ENCODE results near the gene FNIP1. TPM values are rescaled to one million over a fixed set of nuclear protein-coding genes. Genes with fewer than 3 reads are reported as not detected.

FNIP1 gene
- total and polyA plus RNA-seq, 9 of the 15 experiments (the other 6 are each of a cell fraction or from before 2014, with no cell fraction given) = 5.0 to 32.8 (median 18.4) TPM

DNA sequence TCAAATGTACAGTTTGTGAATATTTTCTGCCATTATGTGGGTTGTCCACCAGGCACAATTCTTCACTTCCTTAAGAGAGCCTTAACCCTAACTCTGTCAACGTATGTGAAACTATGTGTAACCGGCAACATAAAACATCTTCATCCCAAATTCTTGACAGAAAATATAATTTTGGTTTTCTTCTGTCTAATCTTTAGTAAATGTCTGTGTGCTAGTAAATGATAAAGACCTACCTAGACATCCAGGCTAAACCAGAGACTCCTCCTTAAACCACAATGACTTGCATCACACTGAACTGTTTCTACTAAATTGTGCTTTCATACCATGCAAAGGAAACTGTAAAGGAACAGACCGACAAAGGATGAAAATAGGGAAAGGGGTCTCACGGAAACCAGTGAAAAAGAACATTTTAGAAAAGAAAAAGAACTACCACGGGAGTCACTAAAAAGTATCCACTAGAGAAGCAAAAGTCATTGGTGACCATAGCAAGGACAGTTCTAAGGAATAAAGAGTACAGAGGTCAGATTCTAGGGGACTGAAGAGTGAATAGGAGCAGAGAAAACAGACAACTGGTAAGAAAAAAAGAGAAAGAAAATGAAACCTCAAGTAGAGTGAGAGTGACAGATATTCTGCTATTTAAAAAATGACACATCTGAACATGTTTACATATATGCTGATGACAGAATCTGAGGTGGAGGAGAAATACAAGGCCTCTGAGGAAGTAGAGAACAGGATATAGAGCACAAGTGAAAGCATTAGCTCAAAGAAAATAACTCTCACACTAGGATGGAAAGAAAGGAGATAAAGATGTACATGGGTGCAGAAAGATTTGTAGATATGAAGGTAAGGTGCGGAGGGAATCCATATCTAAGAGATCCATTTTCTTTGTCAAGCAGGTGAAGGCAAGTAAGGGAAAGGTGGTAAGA, 49.4 kb downstream of the FNIP1 start (continued):
- TF ChIP-seq ARID1B (IDR thresholded peaks at IDR 0.05) = peak; percentile 98
- TF ChIP-seq ZSCAN32 (CRISPR knock-in tag; IDR thresholded peaks at IDR 0.05) = 0 out of 2 replicates have a peak, but pooled peaks have one; percentile 27
- TF ChIP-seq PHF20 (IDR thresholded peaks at IDR 0.05; ENCODE audit: partially characterized antibody) = no peak
- TF ChIP-seq, protein P1, sequence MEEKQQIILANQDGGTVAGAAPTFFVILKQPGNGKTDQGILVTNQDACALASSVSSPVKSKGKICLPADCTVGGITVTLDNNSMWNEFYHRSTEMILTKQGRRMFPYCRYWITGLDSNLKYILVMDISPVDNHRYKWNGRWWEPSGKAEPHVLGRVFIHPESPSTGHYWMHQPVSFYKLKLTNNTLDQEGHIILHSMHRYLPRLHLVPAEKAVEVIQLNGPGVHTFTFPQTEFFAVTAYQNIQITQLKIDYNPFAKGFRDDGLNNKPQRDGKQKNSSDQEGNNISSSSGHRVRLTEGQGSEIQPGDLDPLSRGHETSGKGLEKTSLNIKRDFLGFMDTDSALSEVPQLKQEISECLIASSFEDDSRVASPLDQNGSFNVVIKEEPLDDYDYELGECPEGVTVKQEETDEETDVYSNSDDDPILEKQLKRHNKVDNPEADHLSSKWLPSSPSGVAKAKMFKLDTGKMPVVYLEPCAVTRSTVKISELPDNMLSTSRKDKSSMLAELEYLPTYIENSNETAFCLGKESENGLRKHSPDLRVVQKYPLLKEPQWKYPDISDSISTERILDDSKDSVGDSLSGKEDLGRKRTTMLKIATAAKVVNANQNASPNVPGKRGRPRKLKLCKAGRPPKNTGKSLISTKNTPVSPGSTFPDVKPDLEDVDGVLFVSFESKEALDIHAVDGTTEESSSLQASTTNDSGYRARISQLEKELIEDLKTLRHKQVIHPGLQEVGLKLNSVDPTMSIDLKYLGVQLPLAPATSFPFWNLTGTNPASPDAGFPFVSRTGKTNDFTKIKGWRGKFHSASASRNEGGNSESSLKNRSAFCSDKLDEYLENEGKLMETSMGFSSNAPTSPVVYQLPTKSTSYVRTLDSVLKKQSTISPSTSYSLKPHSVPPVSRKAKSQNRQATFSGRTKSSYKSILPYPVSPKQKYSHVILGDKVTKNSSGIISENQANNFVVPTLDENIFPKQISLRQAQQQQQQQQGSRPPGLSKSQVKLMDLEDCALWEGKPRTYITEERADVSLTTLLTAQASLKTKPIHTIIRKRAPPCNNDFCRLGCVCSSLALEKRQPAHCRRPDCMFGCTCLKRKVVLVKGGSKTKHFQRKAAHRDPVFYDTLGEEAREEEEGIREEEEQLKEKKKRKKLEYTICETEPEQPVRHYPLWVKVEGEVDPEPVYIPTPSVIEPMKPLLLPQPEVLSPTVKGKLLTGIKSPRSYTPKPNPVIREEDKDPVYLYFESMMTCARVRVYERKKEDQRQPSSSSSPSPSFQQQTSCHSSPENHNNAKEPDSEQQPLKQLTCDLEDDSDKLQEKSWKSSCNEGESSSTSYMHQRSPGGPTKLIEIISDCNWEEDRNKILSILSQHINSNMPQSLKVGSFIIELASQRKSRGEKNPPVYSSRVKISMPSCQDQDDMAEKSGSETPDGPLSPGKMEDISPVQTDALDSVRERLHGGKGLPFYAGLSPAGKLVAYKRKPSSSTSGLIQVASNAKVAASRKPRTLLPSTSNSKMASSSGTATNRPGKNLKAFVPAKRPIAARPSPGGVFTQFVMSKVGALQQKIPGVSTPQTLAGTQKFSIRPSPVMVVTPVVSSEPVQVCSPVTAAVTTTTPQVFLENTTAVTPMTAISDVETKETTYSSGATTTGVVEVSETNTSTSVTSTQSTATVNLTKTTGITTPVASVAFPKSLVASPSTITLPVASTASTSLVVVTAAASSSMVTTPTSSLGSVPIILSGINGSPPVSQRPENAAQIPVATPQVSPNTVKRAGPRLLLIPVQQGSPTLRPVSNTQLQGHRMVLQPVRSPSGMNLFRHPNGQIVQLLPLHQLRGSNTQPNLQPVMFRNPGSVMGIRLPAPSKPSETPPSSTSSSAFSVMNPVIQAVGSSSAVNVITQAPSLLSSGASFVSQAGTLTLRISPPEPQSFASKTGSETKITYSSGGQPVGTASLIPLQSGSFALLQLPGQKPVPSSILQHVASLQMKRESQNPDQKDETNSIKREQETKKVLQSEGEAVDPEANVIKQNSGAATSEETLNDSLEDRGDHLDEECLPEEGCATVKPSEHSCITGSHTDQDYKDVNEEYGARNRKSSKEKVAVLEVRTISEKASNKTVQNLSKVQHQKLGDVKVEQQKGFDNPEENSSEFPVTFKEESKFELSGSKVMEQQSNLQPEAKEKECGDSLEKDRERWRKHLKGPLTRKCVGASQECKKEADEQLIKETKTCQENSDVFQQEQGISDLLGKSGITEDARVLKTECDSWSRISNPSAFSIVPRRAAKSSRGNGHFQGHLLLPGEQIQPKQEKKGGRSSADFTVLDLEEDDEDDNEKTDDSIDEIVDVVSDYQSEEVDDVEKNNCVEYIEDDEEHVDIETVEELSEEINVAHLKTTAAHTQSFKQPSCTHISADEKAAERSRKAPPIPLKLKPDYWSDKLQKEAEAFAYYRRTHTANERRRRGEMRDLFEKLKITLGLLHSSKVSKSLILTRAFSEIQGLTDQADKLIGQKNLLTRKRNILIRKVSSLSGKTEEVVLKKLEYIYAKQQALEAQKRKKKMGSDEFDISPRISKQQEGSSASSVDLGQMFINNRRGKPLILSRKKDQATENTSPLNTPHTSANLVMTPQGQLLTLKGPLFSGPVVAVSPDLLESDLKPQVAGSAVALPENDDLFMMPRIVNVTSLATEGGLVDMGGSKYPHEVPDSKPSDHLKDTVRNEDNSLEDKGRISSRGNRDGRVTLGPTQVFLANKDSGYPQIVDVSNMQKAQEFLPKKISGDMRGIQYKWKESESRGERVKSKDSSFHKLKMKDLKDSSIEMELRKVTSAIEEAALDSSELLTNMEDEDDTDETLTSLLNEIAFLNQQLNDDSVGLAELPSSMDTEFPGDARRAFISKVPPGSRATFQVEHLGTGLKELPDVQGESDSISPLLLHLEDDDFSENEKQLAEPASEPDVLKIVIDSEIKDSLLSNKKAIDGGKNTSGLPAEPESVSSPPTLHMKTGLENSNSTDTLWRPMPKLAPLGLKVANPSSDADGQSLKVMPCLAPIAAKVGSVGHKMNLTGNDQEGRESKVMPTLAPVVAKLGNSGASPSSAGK (IDR thresholded peaks at IDR 0.05) = 0 out of 2 replicates have a peak, but pooled peaks have one; percentile 9
- no peak for TF ChIP-seq ZNF707 (CRISPR knock-in tag; conservative IDR thresholded peaks at IDR 0.05)
- no peak for TF ChIP-seq KAT2B (IDR thresholded peaks at IDR 0.05; ENCODE audit: low read depth, low read length)
- TF ChIP-seq, protein P2, sequence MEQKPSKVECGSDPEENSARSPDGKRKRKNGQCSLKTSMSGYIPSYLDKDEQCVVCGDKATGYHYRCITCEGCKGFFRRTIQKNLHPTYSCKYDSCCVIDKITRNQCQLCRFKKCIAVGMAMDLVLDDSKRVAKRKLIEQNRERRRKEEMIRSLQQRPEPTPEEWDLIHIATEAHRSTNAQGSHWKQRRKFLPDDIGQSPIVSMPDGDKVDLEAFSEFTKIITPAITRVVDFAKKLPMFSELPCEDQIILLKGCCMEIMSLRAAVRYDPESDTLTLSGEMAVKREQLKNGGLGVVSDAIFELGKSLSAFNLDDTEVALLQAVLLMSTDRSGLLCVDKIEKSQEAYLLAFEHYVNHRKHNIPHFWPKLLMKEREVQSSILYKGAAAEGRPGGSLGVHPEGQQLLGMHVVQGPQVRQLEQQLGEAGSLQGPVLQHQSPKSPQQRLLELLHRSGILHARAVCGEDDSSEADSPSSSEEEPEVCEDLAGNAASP (IDR thresholded peaks at IDR 0.05) = no peak
- no peak for TF ChIP-seq SMAD1 (IDR thresholded peaks at IDR 0.05; ENCODE audit: low read depth, low read length, partially characterized antibody)

All from K562 (cell line).